Neural progenitor cell (in vitro differentiated cells): ENCODE data around the gene NAGS.
"Not testable (repeated sequence)": the region's sequence is repeated elsewhere in the genome, so short reads cannot be mapped to it uniquely, and the experiment has no call there.

Source experiments
- EZH2 ChIP-seq: fragments of 200-600 bp; sonication (generic); IDR thresholded peaks from 2 replicates; pipeline ENCODE4 v1.6.1; 2017; ENCODE audit warnings: antibody characterized with exemption, mild to moderate bottlenecking, moderate library complexity
- EZH2phosphoT487 ChIP-seq: fragments of 200-600 bp; sonication (generic); IDR thresholded peaks from 2 replicates; pipeline ENCODE4 v1.6.1; 2017; ENCODE audit warnings: antibody characterized with exemption
- TF ChIP-seq, protein P1 (sequence below): fragments of 200-600 bp; sonication (generic); IDR thresholded peaks from 2 replicates; pipeline ENCODE4 v1.5.1; 2017; ENCODE audit warnings: antibody characterized with exemption, mild to moderate bottlenecking

GRCh38 chr17:43972444-43973212 is 31.8 kb upstream of the NAGS start:
- TF ChIP-seq EZH2, EZH2phosphoT487: not testable (repeated sequence)
- TF ChIP-seq, protein P1, sequence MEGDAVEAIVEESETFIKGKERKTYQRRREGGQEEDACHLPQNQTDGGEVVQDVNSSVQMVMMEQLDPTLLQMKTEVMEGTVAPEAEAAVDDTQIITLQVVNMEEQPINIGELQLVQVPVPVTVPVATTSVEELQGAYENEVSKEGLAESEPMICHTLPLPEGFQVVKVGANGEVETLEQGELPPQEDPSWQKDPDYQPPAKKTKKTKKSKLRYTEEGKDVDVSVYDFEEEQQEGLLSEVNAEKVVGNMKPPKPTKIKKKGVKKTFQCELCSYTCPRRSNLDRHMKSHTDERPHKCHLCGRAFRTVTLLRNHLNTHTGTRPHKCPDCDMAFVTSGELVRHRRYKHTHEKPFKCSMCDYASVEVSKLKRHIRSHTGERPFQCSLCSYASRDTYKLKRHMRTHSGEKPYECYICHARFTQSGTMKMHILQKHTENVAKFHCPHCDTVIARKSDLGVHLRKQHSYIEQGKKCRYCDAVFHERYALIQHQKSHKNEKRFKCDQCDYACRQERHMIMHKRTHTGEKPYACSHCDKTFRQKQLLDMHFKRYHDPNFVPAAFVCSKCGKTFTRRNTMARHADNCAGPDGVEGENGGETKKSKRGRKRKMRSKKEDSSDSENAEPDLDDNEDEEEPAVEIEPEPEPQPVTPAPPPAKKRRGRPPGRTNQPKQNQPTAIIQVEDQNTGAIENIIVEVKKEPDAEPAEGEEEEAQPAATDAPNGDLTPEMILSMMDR, result not testable (repeated sequence)
